Muscle of leg (tissue), 11 donors: Measurements from ENCODE around the gene GMEB2. TPM values are rescaled to one million over a fixed set of nuclear protein-coding genes. Genes with fewer than 3 reads are reported as not detected.
"Not testable (repeated sequence)": the region's sequence is repeated elsewhere in the genome, so short reads cannot be mapped to it uniquely, and the experiment has no call there.

Experiments
- DNase-seq: peaks from one replicate; pipeline ENCODE4 v3.0.0; 2013
- H3K27ac ChIP-seq: one replicate; pipeline ENCODE4 v1.5.1; 2013; ENCODE audit warnings: mild to moderate bottlenecking, low read length, control low read depth
- H3K27me3 ChIP-seq: one replicate; pipeline ENCODE4 v1.6.1; 2013; ENCODE audit warnings: low read length; ENCODE audit not compliant: control insufficient read depth, insufficient read depth
- H3K36me3 ChIP-seq: one replicate; pipeline ENCODE4 v1.6.1; 2013; ENCODE audit warnings: low read length; ENCODE audit not compliant: control insufficient read depth, insufficient read depth
- H3K4me1 ChIP-seq: one replicate; pipeline ENCODE4 v1.6.1; 2013; ENCODE audit warnings: low read length; ENCODE audit not compliant: control insufficient read depth, insufficient read depth
- H3K4me3 ChIP-seq: one replicate; pipeline ENCODE4 v1.5.1; 2013; ENCODE audit warnings: low read length, control low read depth
- H3K9me3 ChIP-seq: replicated peaks from 2 replicates; pipeline ENCODE4 v1.6.1; 2013; ENCODE audit warnings: low read depth, low read length; ENCODE audit not compliant: control insufficient read depth
- WGBS: methylation state at CpG from one replicate; pipeline ENCODE4 v1.1.5; 2013; ENCODE audit warnings: missing lambda C conversion rate; ENCODE audit not compliant: insufficient coverage; 5-methylcytosine and 5-hydroxymethylcytosine counted together
- polyA plus RNA-seq, 8 donors: library from polyadenylated mRNA; unstranded; fragments of 120-200 nt; gene quantifications; one replicate each; pipeline versions ENCODE4 v1.2.1 to v1.2.3, GENCODE V29; 2013; ENCODE audit warnings: inconsistent platforms in 1 of 8, low replicate concordance in 1 of 8; ENCODE audit not compliant: insufficient read length in 8 of 8, insufficient read depth in 1 of 8
- total RNA-seq: library from RNA; stranded (reverse); fragments of 120-200 nt; gene quantifications from one replicate; pipeline ENCODE4 v1.2.4, GENCODE V29; 2013

The GMEB2 gene
- total and polyA plus RNA-seq, 9 donors = 5.9 to 9.5 (median 7.8) TPM

GRCh38 chr20:63650486-63650885, 23.6 kb upstream of the GMEB2 start:
- not testable (repeated sequence) for DNase-seq, H3K9me3 ChIP-seq, H3K27me3 ChIP-seq, H3K4me3 ChIP-seq, H3K27ac ChIP-seq, H3K36me3 ChIP-seq
- WGBS = no CpG with 5 or more reads among the region's 25 CpGs
- H3K4me1 ChIP-seq = peaks cover 14% of the 10 kb centered on the region

- whole genome bisulfite sequencing = 59% methylated on average over 10 of the region's 11 CpGs
- Histone ChIP-seq H3K36me3 (no peaks in the 10 kb centered on the region), H3K4me1 (peaks cover 11% of the 10 kb centered on the region), H3K27ac (no peak overlapping the region), H3K9me3 (no peaks in the 10 kb centered on the region), H3K4me3 (no peak overlapping the region), H3K27me3 (peaks cover 3% of the 10 kb centered on the region)
- DNase-seq = no peak
Observed at GRCh38 chr20:63648895-63649589, 22.1 kb upstream of the GMEB2 start.

- Histone ChIP-seq H3K4me1 (peaks cover 6% of the 10 kb centered on the region), H3K9me3 (no peaks in the 10 kb centered on the region), H3K27me3 (peaks cover 3% of the 10 kb centered on the region), H3K36me3 (no peaks in the 10 kb centered on the region), H3K27ac (no peak overlapping the region), H3K4me3 (no peak overlapping the region)
- no peak for DNase-seq
- 50% methylated on average over 1 of the region's 6 CpGs for WGBS
Observed at GRCh38 chr20:63648190-63648589, 21.3 kb upstream of the GMEB2 start.

GRCh38 chr20:63645218-63645617, 18.3 kb upstream of the GMEB2 start:
- WGBS = 73% methylated on average over 4 of the region's 4 CpGs
- H3K9me3 ChIP-seq = no peaks in the 10 kb centered on the region
- H3K4me3 ChIP-seq = no peak overlapping the region
- no peak overlapping the region for H3K27ac ChIP-seq
- H3K27me3 ChIP-seq = no peaks in the 10 kb centered on the region
- no peaks in the 10 kb centered on the region for H3K36me3 ChIP-seq
- peaks cover 6% of the 10 kb centered on the region for H3K4me1 ChIP-seq
- DNase-seq = no peak

GRCh38 chr20:63643946-63644345, 17.0 kb upstream of the GMEB2 start:
- H3K4me1 ChIP-seq = peaks cover 8% of the 10 kb centered on the region
- no peak overlapping the region for H3K4me3 ChIP-seq
- no peaks in the 10 kb centered on the region for H3K36me3 ChIP-seq
- H3K27me3 ChIP-seq = no peaks in the 10 kb centered on the region
- no peak for DNase-seq
- WGBS = 85% methylated on average over 5 of the region's 15 CpGs
- H3K9me3 ChIP-seq = no peaks in the 10 kb centered on the region
- H3K27ac ChIP-seq = no peak overlapping the region

- H3K27me3 ChIP-seq = no peaks in the 10 kb centered on the region
- H3K4me3 ChIP-seq = no peak overlapping the region
- peaks cover 8% of the 10 kb centered on the region for H3K4me1 ChIP-seq
- no peaks in the 10 kb centered on the region for H3K9me3 ChIP-seq
- H3K36me3 ChIP-seq = no peaks in the 10 kb centered on the region
- H3K27ac ChIP-seq = no peak overlapping the region
- DNase-seq = no peak
- WGBS = 84% methylated on average over 8 of the region's 10 CpGs
Observed at GRCh38 chr20:63643499-63643898, 16.6 kb upstream of the GMEB2 start.

GRCh38 chr20:63642527-63643247, 15.8 kb upstream of the GMEB2 start:
- WGBS = 10% methylated on average over 22 of the region's 29 CpGs
- no peak for DNase-seq
- peaks cover 11% of the 10 kb centered on the region for H3K4me1 ChIP-seq
- H3K36me3 ChIP-seq = no peaks in the 10 kb centered on the region
- H3K4me3 ChIP-seq = no peak overlapping the region
- no peak overlapping the region for H3K27ac ChIP-seq
- no peaks in the 10 kb centered on the region for H3K27me3 ChIP-seq
- H3K9me3 ChIP-seq = no peaks in the 10 kb centered on the region

GRCh38 chr20:63641792-63642523, 15.1 kb upstream of the GMEB2 start:
- Histone ChIP-seq H3K36me3 (no peaks in the 10 kb centered on the region), H3K4me1 (peaks cover 11% of the 10 kb centered on the region), H3K4me3 (peak overlapping the region; percentile 30), H3K27ac (no peak overlapping the region), H3K27me3 (no peaks in the 10 kb centered on the region), H3K9me3 (no peaks in the 10 kb centered on the region)
- under 1% methylated on average over 60 of the region's 86 CpGs for WGBS
- peak; percentile 86 for DNase-seq

- 26% methylated on average over 33 of the region's 47 CpGs for WGBS
- Histone ChIP-seq H3K4me3 (peak overlapping the region; percentile 30), H3K27ac (peak overlapping the region; percentile 51), H3K9me3 (no peaks in the 10 kb centered on the region), H3K36me3 (no peaks in the 10 kb centered on the region), H3K27me3 (no peaks in the 10 kb centered on the region), H3K4me1 (peaks cover 11% of the 10 kb centered on the region)
- DNase-seq = no peak
Observed at GRCh38 chr20:63641146-63641791, 14.4 kb upstream of the GMEB2 start.

GRCh38 chr20:63640686-63641085, 13.8 kb upstream of the GMEB2 start:
- not testable (repeated sequence) for H3K4me3 ChIP-seq, DNase-seq, H3K27ac ChIP-seq, H3K36me3 ChIP-seq, H3K9me3 ChIP-seq, H3K27me3 ChIP-seq
- WGBS = 75% methylated on average over 4 of the region's 17 CpGs
- H3K4me1 ChIP-seq = peaks cover 13% of the 10 kb centered on the region
